Memory B cell (primary cell): Measurements from ENCODE around the gene GSK3A.

Experiments
- ATAC-seq: fragments of 150-1000 bp; cut with Tn5 transposase; 2 replicates; pipeline ENCODE4 v1.10.0; 2021; ENCODE audit warnings: low read depth, mild to moderate bottlenecking, moderate library complexity
- DNase-seq, 2 donors: peaks; one replicate each; pipeline ENCODE4 v3.0.0; 2022; ENCODE audit warnings: low spot score in 2 of 2
- H3K27ac Mint-ChIP-seq: one replicate; pipeline ENCODE4 v1.8.0; 2022; ENCODE audit warnings: mild to moderate bottlenecking, moderate library complexity, mixed read lengths
- H3K27me3 Mint-ChIP-seq: one replicate; pipeline ENCODE4 v1.8.0; 2022; ENCODE audit warnings: mixed read lengths
- H3K36me3 Mint-ChIP-seq: one replicate; pipeline ENCODE4 v1.8.0; 2022; ENCODE audit warnings: mild to moderate bottlenecking, mixed read lengths
- H3K4me1 Mint-ChIP-seq: one replicate; pipeline ENCODE4 v1.8.0; 2022; ENCODE audit warnings: mixed read lengths
- H3K4me3 Mint-ChIP-seq: one replicate; pipeline ENCODE4 v1.8.0; 2022; ENCODE audit warnings: mild to moderate bottlenecking, moderate library complexity, mixed read lengths
- H3K9me3 Mint-ChIP-seq: one replicate; pipeline ENCODE4 v1.8.0; 2022; ENCODE audit warnings: mixed read lengths

Gene GSK3A

GRCh38 chr19:42284591-42285341 is 42.4 kb upstream of the GSK3A start:
- Mint-ChIP-seq H3K36me3 (peaks cover 3% of the 10 kb centered on the region), H3K4me3 (peak overlapping the region; percentile 94), H3K27ac (peak overlapping the region; percentile 76), H3K27me3 (no peaks in the 10 kb centered on the region), H3K9me3 (no peaks in the 10 kb centered on the region), H3K4me1 (peaks cover 29% of the 10 kb centered on the region)
- no peak for ATAC-seq
- no peak for DNase-seq

- no peak overlapping the region for H3K4me3 Mint-ChIP-seq
- ATAC-seq (peak; percentile 39), DNase-seq (peak in 1 of 2 donors; percentile 84)
- H3K36me3 Mint-ChIP-seq, result peaks cover 3% of the 10 kb centered on the region
- H3K27ac Mint-ChIP-seq, result no peak overlapping the region
- no peaks in the 10 kb centered on the region for H3K27me3 Mint-ChIP-seq
- no peaks in the 10 kb centered on the region for H3K9me3 Mint-ChIP-seq
- peaks cover 35% of the 10 kb centered on the region for H3K4me1 Mint-ChIP-seq
Observed at GRCh38 chr19:42284066-42284501, 41.7 kb upstream of the GSK3A start.

DNA sequence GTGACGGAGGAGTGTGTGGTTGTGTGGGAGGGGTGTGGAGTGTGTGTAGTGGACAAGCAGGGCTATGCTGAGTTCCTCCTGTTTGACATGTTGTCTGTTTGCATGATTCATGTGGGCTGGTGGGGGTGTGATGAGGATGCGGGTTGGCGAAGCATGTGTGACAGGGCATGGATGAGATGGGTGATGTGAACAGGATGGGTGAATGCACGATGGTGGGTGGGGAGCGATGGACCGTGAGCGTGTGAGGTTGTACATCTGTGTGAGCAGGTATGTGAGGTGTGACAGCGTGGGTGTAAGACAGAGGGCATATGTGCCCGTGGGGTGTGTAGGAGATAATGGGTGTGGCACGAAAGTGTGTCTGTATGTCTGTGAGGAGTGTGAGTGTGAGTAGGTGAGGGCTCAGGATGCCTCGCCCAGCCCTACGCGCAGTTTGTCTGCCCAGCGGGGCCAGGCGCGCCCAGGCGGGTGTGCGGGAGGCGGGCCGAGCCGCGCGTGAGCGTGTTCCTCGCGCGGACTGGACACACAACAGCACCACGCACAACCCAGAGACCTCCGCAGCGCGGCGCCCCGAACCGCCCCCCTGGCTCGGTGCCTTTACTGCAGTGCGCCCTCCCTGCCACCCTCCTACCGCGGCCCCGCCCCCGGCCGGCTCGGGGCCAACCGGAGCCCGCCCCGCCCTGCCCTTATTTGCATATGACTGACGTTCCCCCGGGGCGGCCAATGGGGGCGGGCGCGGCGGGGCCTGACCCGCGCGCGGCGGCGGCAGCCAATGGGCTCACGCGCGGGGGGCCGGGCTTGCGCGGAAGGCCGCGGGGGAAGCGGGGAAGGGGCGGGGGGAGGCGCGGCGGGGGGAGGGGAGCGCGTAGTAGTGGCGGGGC is 41.0 kb upstream of the GSK3A start:
- no peaks in the 10 kb centered on the region for H3K9me3 Mint-ChIP-seq

GRCh38 chr19:42282819-42283187 is 40.4 kb upstream of the GSK3A start:
- Mint-ChIP-seq H3K9me3 (no peaks in the 10 kb centered on the region), H3K4me3 (no peak overlapping the region), H3K4me1 (peaks cover 44% of the 10 kb centered on the region), H3K27ac (no peak overlapping the region), H3K27me3 (no peaks in the 10 kb centered on the region), H3K36me3 (no peaks in the 10 kb centered on the region)
- DNase-seq (no peak), ATAC-seq (no peak)

More for the DNA sequence above, 41.0 kb upstream of the GSK3A start:
- H3K4me3 Mint-ChIP-seq, result no peak overlapping the region
- ATAC-seq (peak; percentile 62), DNase-seq (peak; percentile 89 to 94)
- no peak overlapping the region for H3K27ac Mint-ChIP-seq
- peaks cover 40% of the 10 kb centered on the region for H3K4me1 Mint-ChIP-seq
- H3K27me3 Mint-ChIP-seq, result no peaks in the 10 kb centered on the region
- H3K36me3 Mint-ChIP-seq, result peaks cover 2% of the 10 kb centered on the region

DNA sequence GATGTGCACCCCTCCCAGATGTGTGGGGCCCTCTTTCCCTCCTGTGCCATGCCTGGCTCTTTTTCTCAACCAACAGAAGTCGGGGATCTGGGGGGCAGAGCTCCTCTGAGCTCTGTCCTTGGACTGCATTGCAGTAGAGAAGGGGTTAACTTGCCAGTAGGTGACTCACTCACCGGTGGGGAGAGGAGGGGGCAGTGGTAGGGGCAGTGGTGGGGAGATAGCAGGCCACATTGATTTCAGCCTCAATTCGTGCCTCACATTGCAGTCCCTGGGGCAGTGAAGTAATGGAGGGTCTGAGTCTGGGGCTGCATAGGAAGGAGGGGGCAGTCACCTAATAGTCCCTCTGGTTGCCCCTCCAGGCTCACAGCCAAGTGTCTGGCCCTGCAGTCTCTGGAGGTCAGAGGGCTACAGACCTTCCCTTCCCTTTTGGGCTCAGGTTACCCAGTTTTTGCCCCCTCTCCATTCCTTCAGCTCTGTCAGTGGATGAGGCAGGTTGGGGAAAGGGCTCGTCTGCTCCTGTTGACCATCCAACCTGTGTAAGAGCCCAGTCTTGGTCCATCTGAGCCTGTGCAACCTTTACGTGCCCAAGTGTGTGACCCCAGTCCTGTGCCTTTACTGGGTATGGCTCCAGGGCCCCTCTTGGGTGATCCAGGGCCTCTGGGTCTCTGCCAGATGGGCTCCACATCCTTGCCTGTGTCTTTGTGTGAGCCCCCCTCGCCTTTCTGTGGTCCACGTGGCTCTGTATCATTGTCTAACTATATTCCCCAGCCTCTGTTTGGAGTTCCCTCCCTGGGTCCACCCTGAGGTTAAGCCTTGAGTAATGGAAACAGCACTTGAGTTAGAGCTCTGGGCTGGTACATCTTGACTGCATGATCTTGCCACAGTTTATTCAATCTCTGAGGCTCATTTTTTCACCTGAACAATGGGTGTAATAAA is 39.7 kb upstream of the GSK3A start:
- Mint-ChIP-seq H3K27ac (no peak overlapping the region), H3K4me3 (peak overlapping the region; percentile 80), H3K27me3 (no peaks in the 10 kb centered on the region), H3K9me3 (no peaks in the 10 kb centered on the region), H3K4me1 (peaks cover 44% of the 10 kb centered on the region), H3K36me3 (no peaks in the 10 kb centered on the region)
- ATAC-seq, result no peak
- no peak for DNase-seq

DNA sequence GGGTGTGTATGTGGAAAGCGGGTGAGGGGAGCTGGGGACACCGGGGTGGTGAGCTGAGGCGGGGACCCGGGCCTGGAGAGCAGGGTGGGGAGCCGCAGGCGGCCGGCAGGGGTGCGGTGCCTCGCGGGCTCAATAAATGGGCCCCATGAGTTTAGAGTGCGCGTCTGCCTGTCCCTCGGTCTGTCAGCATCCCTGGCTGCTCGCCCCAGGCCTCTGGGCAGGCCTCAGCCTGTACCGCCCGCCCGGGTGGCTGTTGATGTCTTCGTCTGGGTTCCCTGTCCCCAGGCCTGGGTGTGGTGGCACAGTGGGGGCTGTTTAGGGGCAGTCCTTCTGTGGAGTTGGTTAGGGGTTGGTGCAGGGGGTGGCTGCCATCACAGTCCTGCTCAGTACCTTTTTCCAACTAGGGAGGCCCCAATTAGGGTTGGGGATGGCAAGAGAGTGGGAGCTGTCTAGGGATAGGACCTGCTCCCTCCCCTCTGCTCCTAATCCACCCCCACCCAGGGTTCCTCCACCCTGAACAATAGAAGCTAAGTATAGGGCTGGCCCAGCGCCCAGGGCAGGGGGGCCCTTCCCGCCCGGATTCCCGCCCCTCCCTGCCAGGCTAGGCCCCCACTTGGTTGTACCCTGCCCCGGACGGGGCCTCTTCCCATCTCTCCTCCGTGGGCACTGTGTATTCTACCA is 38.9 kb upstream of the GSK3A start:
- Mint-ChIP-seq H3K27ac (no peak overlapping the region), H3K36me3 (no peaks in the 10 kb centered on the region), H3K4me1 (peaks cover 43% of the 10 kb centered on the region), H3K4me3 (peak overlapping the region; percentile 80), H3K9me3 (no peaks in the 10 kb centered on the region), H3K27me3 (no peaks in the 10 kb centered on the region)
- ATAC-seq, result no peak
- no peak for DNase-seq

- Mint-ChIP-seq H3K4me1 (peaks cover 43% of the 10 kb centered on the region), H3K36me3 (peaks cover 4% of the 10 kb centered on the region), H3K4me3 (peak overlapping the region; percentile 80), H3K9me3 (no peaks in the 10 kb centered on the region), H3K27ac (no peak overlapping the region), H3K27me3 (no peaks in the 10 kb centered on the region)
- ATAC-seq (no peak), DNase-seq (no peak)
Observed at GRCh38 chr19:42280815-42281145, 38.4 kb upstream of the GSK3A start.

- Mint-ChIP-seq H3K4me3 (peak overlapping the region; percentile 87), H3K27me3 (no peaks in the 10 kb centered on the region), H3K36me3 (peaks cover 4% of the 10 kb centered on the region), H3K4me1 (peaks cover 41% of the 10 kb centered on the region), H3K9me3 (no peaks in the 10 kb centered on the region), H3K27ac (peak overlapping the region; percentile 84)
- peak; percentile 34 for ATAC-seq
- peak; percentile 84 to 90 for DNase-seq
Observed at GRCh38 chr19:42279902-42280814, 37.8 kb upstream of the GSK3A start.

DNA sequence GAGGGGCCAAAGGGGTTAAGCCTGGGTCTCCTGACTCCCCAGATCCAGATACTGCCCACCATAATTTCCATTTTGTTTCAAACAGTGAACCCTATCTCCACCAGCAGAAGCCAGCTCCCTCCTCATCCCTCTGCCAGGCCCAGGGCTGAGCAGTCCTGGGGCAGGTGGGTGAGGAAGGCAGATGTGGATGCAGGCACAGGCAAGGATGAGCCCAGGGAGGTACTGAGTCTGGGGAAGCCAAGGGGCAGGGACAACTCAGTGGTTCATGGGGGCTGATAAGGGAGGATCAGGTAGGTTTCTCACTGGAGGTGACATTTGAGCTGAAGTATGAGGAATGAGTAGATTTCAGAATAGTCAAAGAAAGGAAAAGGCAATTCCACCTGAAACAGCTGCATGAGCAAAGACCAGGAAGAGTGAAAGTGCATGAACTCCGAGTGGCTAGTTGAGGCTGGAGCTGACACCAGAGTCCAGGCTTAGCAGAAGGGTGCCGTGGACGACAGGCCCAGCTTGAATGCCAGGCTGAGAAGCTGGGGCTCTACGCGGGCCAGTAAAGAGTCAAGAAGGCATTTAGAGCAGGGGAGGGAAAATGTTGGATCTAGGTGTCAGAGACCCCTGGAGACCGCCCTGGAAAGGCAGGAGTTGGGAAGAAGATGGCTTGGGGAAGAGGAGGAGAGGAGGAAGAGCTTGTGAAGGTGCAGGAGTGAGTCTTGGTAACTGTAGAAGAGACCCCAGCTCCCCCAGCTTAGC is 36.9 kb upstream of the GSK3A start:
- Mint-ChIP-seq H3K4me3 (peak overlapping the region; percentile 87), H3K9me3 (no peaks in the 10 kb centered on the region), H3K36me3 (peaks cover 5% of the 10 kb centered on the region), H3K27ac (peak overlapping the region; percentile 84), H3K27me3 (no peaks in the 10 kb centered on the region), H3K4me1 (peaks cover 38% of the 10 kb centered on the region)
- no peak for ATAC-seq
- DNase-seq, result no peak

GRCh38 chr19:42278452-42279154 is 36.2 kb upstream of the GSK3A start:
- H3K27me3 Mint-ChIP-seq, result no peaks in the 10 kb centered on the region
- peaks cover 38% of the 10 kb centered on the region for H3K4me1 Mint-ChIP-seq
- DNase-seq (no peak), ATAC-seq (no peak)
- H3K36me3 Mint-ChIP-seq, result peaks cover 7% of the 10 kb centered on the region
- H3K4me3 Mint-ChIP-seq, result no peak overlapping the region
- H3K9me3 Mint-ChIP-seq, result no peaks in the 10 kb centered on the region
- peak overlapping the region; percentile 84 for H3K27ac Mint-ChIP-seq

- Mint-ChIP-seq H3K27me3 (no peaks in the 10 kb centered on the region), H3K9me3 (no peaks in the 10 kb centered on the region), H3K36me3 (peaks cover 10% of the 10 kb centered on the region), H3K4me3 (no peak overlapping the region), H3K4me1 (peaks cover 40% of the 10 kb centered on the region), H3K27ac (no peak overlapping the region)
- ATAC-seq (no peak), DNase-seq (no peak)
Observed at GRCh38 chr19:42277821-42278451, 35.5 kb upstream of the GSK3A start.
